SK-N-SH (cell line): ENCODE data around the gene CDH4. TPM values are rescaled to one million over a fixed set of nuclear protein-coding genes. Genes with fewer than 3 reads are reported as not detected.

Experiments
- CTCF ChIA-PET: fragments of 300-600, 350-600 bp; formaldehyde crosslinking; extraction: SDS; loops from one replicate; lab custom pipeline; 2021; lab: Yijun Ruan, JAX
- POLR2A ChIA-PET: fragments of 350-600 bp; sonication (Branson Sonifier 250); formaldehyde crosslinking; extraction: SDS; loops from one replicate; lab custom pipeline; 2020; ENCODE audit warnings: antibody characterized with exemption, inconsistent platforms; lab: Yijun Ruan, JAX
- DNase-seq: peaks from one replicate; pipeline ENCODE4 v3.0.0; 2012
- H2AFZ ChIP-seq: fragments of 200-600 bp; sonication (generic); 2 replicates; pipeline ENCODE4 v1.8.1; 2016; ENCODE audit warnings: antibody characterized with exemption, mild to moderate bottlenecking, low read depth
- H3F3A ChIP-seq: fragments of 200-600 bp; sonication (generic); replicated peaks from 2 replicates; pipeline ENCODE3; 2016; ENCODE audit warnings: antibody characterized with exemption, mild to moderate bottlenecking; ENCODE audit not compliant: insufficient read depth
- H3K27ac ChIP-seq, 2 experiments: fragments of 200-500 bp in 1 of 2; fragments of 200-600 bp in 1 of 2; sonication (Bioruptor generic) in 1 of 2; sonication (generic), shearing (Covaris generic) in 1 of 2; 2 replicates each; pipeline versions ENCODE4 v1.5.1 to v1.6.1; 2014 to 2016; ENCODE audit warnings: low read depth in 2 of 2, inconsistent platforms in 1 of 2, low read length in 1 of 2, mild to moderate bottlenecking in 1 of 2, mixed read lengths in 1 of 2
- H3K27me3 ChIP-seq: fragments of 200-600 bp; sonication (generic), shearing (Covaris generic); 2 replicates; pipeline ENCODE4 v1.6.1; 2016; ENCODE audit warnings: mixed run types; ENCODE audit not compliant: insufficient read depth
- H3K36me3 ChIP-seq, 2 experiments: fragments of 200-500 bp in 1 of 2; fragments of 200-600 bp in 1 of 2; sonication (Bioruptor generic) in 1 of 2; sonication (generic) in 1 of 2; replicated peaks in 1 of 2; 2 replicates each; pipeline versions ENCODE3 to v1.5.1; 2014 to 2016; ENCODE audit warnings: low read length in 1 of 2, mild to moderate bottlenecking in 1 of 2; ENCODE audit not compliant: insufficient read depth in 2 of 2, control insufficient read depth in 1 of 2
- H3K4me1 ChIP-seq, 2 experiments: fragments of 200-500 bp in 1 of 2; fragments of 200-600 bp in 1 of 2; sonication (Bioruptor generic) in 1 of 2; sonication (generic), shearing (Covaris generic) in 1 of 2; 2 replicates each; pipeline versions ENCODE4 v1.5.1 to v1.6.1; 2014 to 2016; ENCODE audit warnings: low read depth in 1 of 2, low read length in 1 of 2, mixed run types in 1 of 2; ENCODE audit not compliant: insufficient read depth in 2 of 2, control insufficient read depth in 1 of 2
- H3K4me2 ChIP-seq: fragments of 200-600 bp; sonication (generic), shearing (Covaris generic); 2 replicates; pipeline ENCODE4 v1.6.1; 2017; ENCODE audit warnings: mixed run types
- H3K4me3 ChIP-seq, 2 experiments: fragments of 200-500 bp in 1 of 2; fragments of 200-600 bp in 1 of 2; sonication (Bioruptor generic) in 1 of 2; sonication (generic), shearing (Covaris generic) in 1 of 2; 2 replicates each; pipeline versions ENCODE4 v1.5.1 to v1.8.1; 2014 to 2016; ENCODE audit warnings: low read depth in 2 of 2, inconsistent platforms in 1 of 2, low read length in 1 of 2, mild to moderate bottlenecking in 1 of 2, mixed read lengths in 1 of 2, moderate library complexity in 1 of 2
- H3K79me2 ChIP-seq: fragments of 200-600 bp; sonication (generic); 2 replicates; pipeline ENCODE4 v1.8.1; 2017; ENCODE audit warnings: mild to moderate bottlenecking; ENCODE audit not compliant: insufficient read depth
- H3K9ac ChIP-seq: fragments of 200-600 bp; sonication (generic); 2 replicates; pipeline ENCODE4 v1.6.1; 2017; ENCODE audit warnings: mixed run types
- H3K9me2 ChIP-seq: fragments of 200-600 bp; sonication (generic); 2 replicates; pipeline ENCODE4 v1.6.1; 2017; ENCODE audit warnings: mixed run types
- H3K9me3 ChIP-seq: fragments of 200-600 bp; sonication (generic); 2 replicates; pipeline ENCODE4 v1.6.1; 2017; ENCODE audit warnings: mixed run types, mild to moderate bottlenecking, moderate library complexity
- H4K20me1 ChIP-seq: fragments of 200-600 bp; sonication (generic); 2 replicates; pipeline ENCODE4 v1.6.1; 2017; ENCODE audit warnings: mild to moderate bottlenecking, mixed run types; ENCODE audit not compliant: insufficient read depth
- EP300 ChIP-seq, 2 experiments: IDR thresholded peaks; 2 replicates each; pipeline versions ENCODE4 v1.4.0 to v1.6.1; 2012; ENCODE audit warnings: borderline replicate concordance in 1 of 2, low read depth in 1 of 2, low read length in 1 of 2
- FOXM1 ChIP-seq: IDR thresholded peaks from 2 replicates; pipeline ENCODE4 v1.4.0; 2012; ENCODE audit warnings: low read depth, mild to moderate bottlenecking
- GATA2 ChIP-seq: sonication (generic); formaldehyde crosslinking; IDR thresholded peaks from 2 replicates; pipeline ENCODE4 v1.5.0; 2020; ENCODE audit warnings: mild to moderate bottlenecking, missing genetic modification reagents
- NFIC ChIP-seq: IDR thresholded peaks from 2 replicates; pipeline ENCODE4 v1.4.0; 2012; ENCODE audit warnings: borderline replicate concordance
- NRF1 ChIP-seq: IDR thresholded peaks from 2 replicates; pipeline ENCODE4 v1.6.1; 2012; ENCODE audit warnings: low read depth, mild to moderate bottlenecking, low read length
- POLR2AphosphoS5 ChIP-seq: IDR thresholded peaks from 2 replicates; pipeline ENCODE4 v1.6.1; 2012; ENCODE audit warnings: low read depth, low read length
- WGBS: methylation state at CpG from one replicate; pipeline ENCODE4 v1.1.6; 2017; ENCODE audit warnings: low lambda C conversion rate; 5-methylcytosine and 5-hydroxymethylcytosine counted together
- polyA plus RNA-seq, 3 experiments: library from polyadenylated mRNA; depleted of rRNA; stranded (reverse); fragments of >200 nt; gene quantifications; 2 replicates each; pipeline ENCODE4 v1.2.3, GENCODE V29; 2012
- TF ChIP-seq, protein P1 (sequence below): fragments of 200-600 bp; sonication (generic); IDR thresholded peaks from 2 replicates; pipeline ENCODE4 v1.6.1; 2017; ENCODE audit warnings: antibody characterized with exemption, mild to moderate bottlenecking, moderate library complexity
- TF ChIP-seq, protein P2 (sequence below): IDR thresholded peaks from 2 replicates; pipeline ENCODE4 v1.6.1; 2012; ENCODE audit warnings: mild to moderate bottlenecking, low read depth, low read length, moderate library complexity
- TF ChIP-seq, protein P3 (sequence below): IDR thresholded peaks from 2 replicates; pipeline ENCODE4 v1.4.0; 2012; ENCODE audit warnings: low read depth, borderline replicate concordance

CDH4 gene
- polyA plus RNA-seq, 1 of the 3 experiments (the other 2 are of a cell fraction) = not detected

DNA sequence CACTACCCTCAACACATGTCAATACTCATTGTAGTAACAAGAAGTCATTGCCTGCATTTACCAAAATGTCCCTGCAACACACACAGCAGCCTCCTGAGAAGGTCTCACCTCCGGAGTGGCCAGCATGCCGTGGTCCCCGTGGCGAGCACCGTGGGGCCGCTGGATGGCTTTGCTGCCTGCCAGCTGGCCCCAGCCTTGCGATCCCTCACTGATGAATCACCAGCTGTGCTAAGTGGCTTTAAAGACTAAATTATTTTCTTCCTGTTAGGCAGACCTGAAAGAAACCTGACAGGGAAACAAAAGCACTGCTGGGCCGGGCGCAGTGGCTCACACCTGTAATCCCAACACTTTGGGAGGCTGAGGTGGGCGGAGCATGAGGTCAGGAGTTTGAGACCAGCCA, 306.7 kb downstream of the CDH4 start:
- H3K4me3 ChIP-seq = no peak overlapping the region
- no peak overlapping the region for H2AFZ ChIP-seq
- DNase-seq = no peak
- no peaks in the 10 kb centered on the region for H3K9me2 ChIP-seq
- no peak overlapping the region for H3K27ac ChIP-seq
- CTCF ChIA-PET = no interaction called here
- no peaks in the 10 kb centered on the region for H3K9me3 ChIP-seq
- no peak overlapping the region for H3K9ac ChIP-seq
- H3F3A ChIP-seq = no peaks in the 10 kb centered on the region
- H3K4me2 ChIP-seq = no peak overlapping the region
- no peaks in the 10 kb centered on the region for H3K36me3 ChIP-seq
- no peaks in the 10 kb centered on the region for H4K20me1 ChIP-seq
- no peak for TF ChIP-seq NRF1
- no peak for TF ChIP-seq GATA2 (CRISPR knock-in tag)
- TF ChIP-seq FOXM1 = no peak
- TF ChIP-seq, all 33 proteins: peak for 0
- Histone ChIP-seq H3K79me2 (no peaks in the 10 kb centered on the region), H3K27me3 (no peaks in the 10 kb centered on the region), H3K4me1 (no peaks in the 10 kb centered on the region)
- POLR2A ChIA-PET = no interaction called here
- 60% methylated on average over 4 of the region's 10 CpGs for WGBS

DNA sequence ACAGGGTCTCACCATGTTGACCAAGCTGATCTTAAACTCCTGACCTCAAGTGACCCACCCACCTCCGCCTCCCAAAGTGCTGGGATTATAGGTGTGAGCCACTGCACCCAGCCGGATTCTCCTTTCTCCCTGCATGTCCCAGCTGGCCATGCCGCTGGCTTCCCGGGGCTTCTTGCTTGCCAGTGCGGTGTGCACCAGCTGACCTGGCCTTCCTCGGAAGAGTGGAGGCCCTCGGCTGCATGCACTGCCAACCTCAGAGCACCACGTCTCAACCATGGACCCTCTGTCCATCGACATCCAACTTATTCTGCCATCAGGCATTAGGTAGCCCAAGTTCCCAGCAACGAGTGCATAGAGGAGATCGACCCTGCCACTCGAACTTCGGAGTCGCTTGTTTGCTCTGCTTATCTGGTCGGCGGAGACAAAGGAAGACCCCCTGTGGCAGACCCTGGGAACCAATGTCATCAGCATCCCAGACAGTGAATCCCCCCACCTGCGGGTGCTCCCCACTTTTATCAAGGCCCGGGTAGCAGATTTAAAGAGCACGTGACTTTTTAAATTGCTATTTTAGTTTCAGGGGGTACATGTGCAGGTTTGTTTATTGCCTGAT, 307.8 kb downstream of the CDH4 start:
- no peaks in the 10 kb centered on the region for H3K9me2 ChIP-seq
- H3K4me2 ChIP-seq = no peak overlapping the region
- no peak overlapping the region for H3K9ac ChIP-seq
- no peaks in the 10 kb centered on the region for H3K9me3 ChIP-seq
- H3K27ac ChIP-seq = no peak overlapping the region
- TF ChIP-seq, protein P1, sequence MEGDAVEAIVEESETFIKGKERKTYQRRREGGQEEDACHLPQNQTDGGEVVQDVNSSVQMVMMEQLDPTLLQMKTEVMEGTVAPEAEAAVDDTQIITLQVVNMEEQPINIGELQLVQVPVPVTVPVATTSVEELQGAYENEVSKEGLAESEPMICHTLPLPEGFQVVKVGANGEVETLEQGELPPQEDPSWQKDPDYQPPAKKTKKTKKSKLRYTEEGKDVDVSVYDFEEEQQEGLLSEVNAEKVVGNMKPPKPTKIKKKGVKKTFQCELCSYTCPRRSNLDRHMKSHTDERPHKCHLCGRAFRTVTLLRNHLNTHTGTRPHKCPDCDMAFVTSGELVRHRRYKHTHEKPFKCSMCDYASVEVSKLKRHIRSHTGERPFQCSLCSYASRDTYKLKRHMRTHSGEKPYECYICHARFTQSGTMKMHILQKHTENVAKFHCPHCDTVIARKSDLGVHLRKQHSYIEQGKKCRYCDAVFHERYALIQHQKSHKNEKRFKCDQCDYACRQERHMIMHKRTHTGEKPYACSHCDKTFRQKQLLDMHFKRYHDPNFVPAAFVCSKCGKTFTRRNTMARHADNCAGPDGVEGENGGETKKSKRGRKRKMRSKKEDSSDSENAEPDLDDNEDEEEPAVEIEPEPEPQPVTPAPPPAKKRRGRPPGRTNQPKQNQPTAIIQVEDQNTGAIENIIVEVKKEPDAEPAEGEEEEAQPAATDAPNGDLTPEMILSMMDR = no peak
- TF ChIP-seq POLR2AphosphoS5 (no peak), NFIC (no peak), EP300 (IDR thresholded peaks at IDR 0.05; ENCODE audit: borderline replicate concordance in 1 of 2, low read depth in 1 of 2, low read length in 1 of 2) (no peak)
- TF ChIP-seq, protein P2, sequence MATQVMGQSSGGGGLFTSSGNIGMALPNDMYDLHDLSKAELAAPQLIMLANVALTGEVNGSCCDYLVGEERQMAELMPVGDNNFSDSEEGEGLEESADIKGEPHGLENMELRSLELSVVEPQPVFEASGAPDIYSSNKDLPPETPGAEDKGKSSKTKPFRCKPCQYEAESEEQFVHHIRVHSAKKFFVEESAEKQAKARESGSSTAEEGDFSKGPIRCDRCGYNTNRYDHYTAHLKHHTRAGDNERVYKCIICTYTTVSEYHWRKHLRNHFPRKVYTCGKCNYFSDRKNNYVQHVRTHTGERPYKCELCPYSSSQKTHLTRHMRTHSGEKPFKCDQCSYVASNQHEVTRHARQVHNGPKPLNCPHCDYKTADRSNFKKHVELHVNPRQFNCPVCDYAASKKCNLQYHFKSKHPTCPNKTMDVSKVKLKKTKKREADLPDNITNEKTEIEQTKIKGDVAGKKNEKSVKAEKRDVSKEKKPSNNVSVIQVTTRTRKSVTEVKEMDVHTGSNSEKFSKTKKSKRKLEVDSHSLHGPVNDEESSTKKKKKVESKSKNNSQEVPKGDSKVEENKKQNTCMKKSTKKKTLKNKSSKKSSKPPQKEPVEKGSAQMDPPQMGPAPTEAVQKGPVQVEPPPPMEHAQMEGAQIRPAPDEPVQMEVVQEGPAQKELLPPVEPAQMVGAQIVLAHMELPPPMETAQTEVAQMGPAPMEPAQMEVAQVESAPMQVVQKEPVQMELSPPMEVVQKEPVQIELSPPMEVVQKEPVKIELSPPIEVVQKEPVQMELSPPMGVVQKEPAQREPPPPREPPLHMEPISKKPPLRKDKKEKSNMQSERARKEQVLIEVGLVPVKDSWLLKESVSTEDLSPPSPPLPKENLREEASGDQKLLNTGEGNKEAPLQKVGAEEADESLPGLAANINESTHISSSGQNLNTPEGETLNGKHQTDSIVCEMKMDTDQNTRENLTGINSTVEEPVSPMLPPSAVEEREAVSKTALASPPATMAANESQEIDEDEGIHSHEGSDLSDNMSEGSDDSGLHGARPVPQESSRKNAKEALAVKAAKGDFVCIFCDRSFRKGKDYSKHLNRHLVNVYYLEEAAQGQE = no peak
- TF ChIP-seq, protein P3, sequence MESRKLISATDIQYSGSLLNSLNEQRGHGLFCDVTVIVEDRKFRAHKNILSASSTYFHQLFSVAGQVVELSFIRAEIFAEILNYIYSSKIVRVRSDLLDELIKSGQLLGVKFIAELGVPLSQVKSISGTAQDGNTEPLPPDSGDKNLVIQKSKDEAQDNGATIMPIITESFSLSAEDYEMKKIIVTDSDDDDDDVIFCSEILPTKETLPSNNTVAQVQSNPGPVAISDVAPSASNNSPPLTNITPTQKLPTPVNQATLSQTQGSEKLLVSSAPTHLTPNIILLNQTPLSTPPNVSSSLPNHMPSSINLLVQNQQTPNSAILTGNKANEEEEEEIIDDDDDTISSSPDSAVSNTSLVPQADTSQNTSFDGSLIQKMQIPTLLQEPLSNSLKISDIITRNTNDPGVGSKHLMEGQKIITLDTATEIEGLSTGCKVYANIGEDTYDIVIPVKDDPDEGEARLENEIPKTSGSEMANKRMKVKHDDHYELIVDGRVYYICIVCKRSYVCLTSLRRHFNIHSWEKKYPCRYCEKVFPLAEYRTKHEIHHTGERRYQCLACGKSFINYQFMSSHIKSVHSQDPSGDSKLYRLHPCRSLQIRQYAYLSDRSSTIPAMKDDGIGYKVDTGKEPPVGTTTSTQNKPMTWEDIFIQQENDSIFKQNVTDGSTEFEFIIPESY = no peak
- H3K79me2 ChIP-seq = no peaks in the 10 kb centered on the region
- H4K20me1 ChIP-seq = no peaks in the 10 kb centered on the region
- H3K27me3 ChIP-seq = no peaks in the 10 kb centered on the region
- H3K36me3 ChIP-seq = no peaks in the 10 kb centered on the region
- no peak for DNase-seq
- CTCF ChIA-PET = interaction anchor here (1.2 kb wide), 2 partner anchors 14 to 336 kb away, joined by 3 read pairs; no protein-coding TSS in a partner anchor
- no peaks in the 10 kb centered on the region for H3F3A ChIP-seq
- no peak overlapping the region for H3K4me3 ChIP-seq
- WGBS = 65% methylated on average over 15 of the region's 19 CpGs
- H3K4me1 ChIP-seq = no peaks in the 10 kb centered on the region
- no peak overlapping the region for H2AFZ ChIP-seq
- POLR2A ChIA-PET = no interaction called here
